Measurements from ENCODE around the gene GABRG3. TPM values are rescaled to one million over a fixed set of nuclear protein-coding genes. Genes with fewer than 3 reads are reported as not detected.

The GABRG3 gene
- total and polyA plus RNA-seq, 2 donors from 2014 or later = not detected

GRCh38 chr15:27532358-27532757 is 561.4 kb downstream of the GABRG3 start:
- no peak for FAIRE-seq

GRCh38 chr15:27535445-27536129 is 564.6 kb downstream of the GABRG3 start:
- intact Hi-C loops (cut with DNase I) = no loop called here
- Histone ChIP-seq H3K4me1 (ENCODE audit: control insufficient read depth in 2 of 3, insufficient read depth in 2 of 3, low read depth in 1 of 3, low read length in 3 of 3) (no peaks in the 10 kb centered on the region), H3K36me3 (ENCODE audit: control insufficient read depth in 2 of 3, insufficient read depth in 3 of 3, low read length in 3 of 3) (no peaks in the 10 kb centered on the region), H3K9ac (ENCODE audit: low read length in 3 of 3) (no peak overlapping the region), H3K9me3 (ENCODE audit: control insufficient read depth in 2 of 3, insufficient read depth in 1 of 3, low read length in 3 of 3) (no peaks in the 10 kb centered on the region), H3K4me3 (ENCODE audit: low read length in 3 of 3) (no peak overlapping the region), H3K27me3 (ENCODE audit: control insufficient read depth, insufficient read depth, low read length) (no peaks in the 10 kb centered on the region), H3K27ac (ENCODE audit: low read depth in 2 of 2, low read length in 2 of 2) (no peak overlapping the region)
- no peak for DNase-seq
- TF ChIP-seq CTCF (IDR thresholded peaks at IDR 0.05; ENCODE audit: borderline replicate concordance, extremely low read depth, insufficient read depth) = no peak
- FAIRE-seq = no peak

More at GRCh38 chr15:27532358-27532757, 561.4 kb downstream of the GABRG3 start:
- H3K36me3 ChIP-seq (ENCODE audit: control insufficient read depth in 2 of 3, insufficient read depth in 3 of 3, low read length in 3 of 3) = no peaks in the 10 kb centered on the region
- H3K9me3 ChIP-seq (ENCODE audit: control insufficient read depth in 2 of 3, insufficient read depth in 1 of 3, low read length in 3 of 3) = no peaks in the 10 kb centered on the region
- intact Hi-C loops (cut with DNase I) = no loop called here
- no peak overlapping the region for H3K4me3 ChIP-seq (ENCODE audit: low read length in 3 of 3)
- H3K27me3 ChIP-seq (ENCODE audit: control insufficient read depth, insufficient read depth, low read length) = no peaks in the 10 kb centered on the region
- no peak for TF ChIP-seq CTCF (IDR thresholded peaks at IDR 0.05; ENCODE audit: borderline replicate concordance, extremely low read depth, insufficient read depth)
- H3K27ac ChIP-seq (ENCODE audit: low read depth in 2 of 2, low read length in 2 of 2) = no peak overlapping the region
- no peak overlapping the region for H3K9ac ChIP-seq (ENCODE audit: low read length in 3 of 3)
- DNase-seq = no peak
- H3K4me1 ChIP-seq (ENCODE audit: control insufficient read depth in 2 of 3, insufficient read depth in 2 of 3, low read depth in 1 of 3, low read length in 3 of 3) = no peaks in the 10 kb centered on the region

- Histone ChIP-seq H3K4me3 (ENCODE audit: low read length in 3 of 3) (no peak overlapping the region), H3K36me3 (ENCODE audit: control insufficient read depth in 2 of 3, insufficient read depth in 3 of 3, low read length in 3 of 3) (no peaks in the 10 kb centered on the region), H3K9me3 (ENCODE audit: control insufficient read depth in 2 of 3, insufficient read depth in 1 of 3, low read length in 3 of 3) (no peaks in the 10 kb centered on the region), H3K27me3 (ENCODE audit: control insufficient read depth, insufficient read depth, low read length) (no peaks in the 10 kb centered on the region), H3K4me1 (ENCODE audit: control insufficient read depth in 2 of 3, insufficient read depth in 2 of 3, low read depth in 1 of 3, low read length in 3 of 3) (no peaks in the 10 kb centered on the region), H3K27ac (ENCODE audit: low read depth in 2 of 2, low read length in 2 of 2) (no peak overlapping the region), H3K9ac (ENCODE audit: low read length in 3 of 3) (no peak overlapping the region)
- no peak for FAIRE-seq
- TF ChIP-seq CTCF (IDR thresholded peaks at IDR 0.05; ENCODE audit: borderline replicate concordance, extremely low read depth, insufficient read depth) = no peak
- intact Hi-C loops (cut with DNase I) = no loop called here
- peak in 1 of 5 donors; percentile 5 for DNase-seq
Observed at GRCh38 chr15:27538325-27538724, 567.3 kb downstream of the GABRG3 start.

- no peak overlapping the region for H3K9ac ChIP-seq (ENCODE audit: low read length in 3 of 3)
- no peaks in the 10 kb centered on the region for H3K27me3 ChIP-seq (ENCODE audit: control insufficient read depth, insufficient read depth, low read length)
- no peak overlapping the region for H3K4me3 ChIP-seq (ENCODE audit: low read length in 3 of 3)
- H3K9me3 ChIP-seq (ENCODE audit: control insufficient read depth in 2 of 3, insufficient read depth in 1 of 3, low read length in 3 of 3) = no peaks in the 10 kb centered on the region
- no peak overlapping the region for H3K27ac ChIP-seq (ENCODE audit: low read depth in 2 of 2, low read length in 2 of 2)
- FAIRE-seq = no peak
- H3K36me3 ChIP-seq (ENCODE audit: control insufficient read depth in 2 of 3, insufficient read depth in 3 of 3, low read length in 3 of 3) = no peaks in the 10 kb centered on the region
- intact Hi-C loops (cut with DNase I) = no loop called here
- no peak for TF ChIP-seq CTCF (IDR thresholded peaks at IDR 0.05; ENCODE audit: borderline replicate concordance, extremely low read depth, insufficient read depth)
- DNase-seq = no peak
- no peaks in the 10 kb centered on the region for H3K4me1 ChIP-seq (ENCODE audit: control insufficient read depth in 2 of 3, insufficient read depth in 2 of 3, low read depth in 1 of 3, low read length in 3 of 3)
Observed at GRCh38 chr15:27541581-27541980, 570.6 kb downstream of the GABRG3 start.
